Prostate gland (tissue), 2 donors: ENCODE measurements around the gene SLC44A5. TPM values are rescaled to one million over a fixed set of nuclear protein-coding genes. Genes with fewer than 3 reads are reported as not detected.

Experiments
- DNase-seq: peaks from one replicate; pipeline ENCODE4 v3.0.0-alpha.2; 2019; ENCODE audit warnings: low spot score
- H3K27ac ChIP-seq, 2 donors: fragments of 200-600 bp; sonication (generic); 2 replicates each; pipeline ENCODE4 v1.5.1; 2017 to 2019
- H3K27me3 ChIP-seq: fragments of 200-600 bp; sonication (generic); replicated peaks from 2 replicates; pipeline ENCODE4 v1.5.1; 2019; ENCODE audit not compliant: insufficient read depth
- H3K36me3 ChIP-seq, 2 donors: fragments of 200-600 bp; sonication (generic); 1 replicate in 1 of 2; 2 replicates in 1 of 2; pipeline versions ENCODE4 v1.5.1 to v1.8.1; 2017 to 2019
- H3K4me1 ChIP-seq: fragments of 200-600 bp; sonication (generic); replicated peaks from 2 replicates; pipeline ENCODE4 v1.5.1; 2019
- H3K4me3 ChIP-seq, 2 donors: fragments of 200-600 bp; sonication (generic); 2 replicates each; pipeline ENCODE4 v1.5.1; 2017 to 2019
- H3K9me3 ChIP-seq: fragments of 200-600 bp; sonication (generic); 2 replicates; pipeline ENCODE4 v1.5.1; 2017
- POLR2A ChIP-seq: fragments of 450-650 bp; IDR thresholded peaks from one replicate; pipeline ENCODE4 v1.6.1; 2016; ENCODE audit warnings: antibody characterized with exemption, mild to moderate bottlenecking
- POLR2AphosphoS5 ChIP-seq: sonication (generic); formaldehyde crosslinking; IDR thresholded peaks from one replicate; pipeline ENCODE4 v1.6.1; 2017; ENCODE audit warnings: antibody characterized with exemption
- WGBS: methylation state at CpG from one replicate; pipeline ENCODE4 v1.1.5; 2018; 5-methylcytosine and 5-hydroxymethylcytosine counted together
- intact Hi-C: fragments of 100-400 bp; cut with DNase I; formaldehyde crosslinking; loops from one replicate; pipeline ENCODE4 v1.14.2; 2022
- total RNA-seq, 2 donors: library from RNA; depleted of rRNA; stranded (reverse); fragments of >200 nt; gene quantifications; one replicate each; pipeline ENCODE4 v1.1.0, GENCODE V29; 2016
- TF ChIP-seq, protein P1 (sequence below), 4 experiments: fragments of 200-600 bp in 2 of 4; fragments of 450-650 bp in 2 of 4; sonication (generic) in 2 of 4; IDR thresholded peaks; 1 replicate in 3 of 4; 2 replicates in 1 of 4; pipeline ENCODE4 v1.5.1; 2016 to 2019; ENCODE audit warnings: antibody characterized with exemption in 4 of 4, mild to moderate bottlenecking in 2 of 4, moderate library complexity in 2 of 4

Gene SLC44A5
- total RNA-seq, 2 donors from 2014 or later = 0.57 to 3.3 TPM

DNA sequence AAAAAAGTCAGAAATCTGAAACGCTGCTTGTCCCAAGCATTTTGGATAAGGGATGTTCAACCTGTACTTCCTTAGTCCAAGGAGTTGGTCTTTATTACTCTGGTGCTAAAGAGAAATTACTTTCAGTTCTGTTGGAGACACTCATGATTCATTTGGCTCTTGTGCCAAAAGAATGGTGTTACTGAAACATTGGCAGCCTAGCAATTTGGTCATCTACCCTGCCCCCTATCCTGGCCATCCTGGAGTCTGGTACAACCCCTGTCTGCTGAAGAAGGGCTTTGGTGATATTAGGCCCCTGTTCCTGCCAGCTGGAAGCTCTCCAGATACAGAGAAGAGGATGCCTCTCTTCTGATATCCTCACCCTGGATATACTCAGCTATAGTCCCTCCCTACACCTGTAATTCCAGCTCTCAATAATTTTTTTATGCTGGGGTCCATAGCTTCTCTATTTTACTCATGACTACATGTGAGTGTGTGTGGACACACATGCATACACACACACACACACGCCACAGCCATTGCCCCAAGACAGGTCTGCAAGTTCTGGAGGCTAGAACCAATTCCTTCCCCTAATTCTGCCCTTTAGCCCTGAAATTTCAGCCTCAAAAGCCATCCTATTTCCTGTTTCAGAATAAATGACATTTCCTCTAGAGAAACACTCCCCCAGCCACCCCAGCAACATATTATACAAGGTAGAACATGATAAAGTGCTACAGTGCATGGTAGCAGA is 436.7 kb downstream of the SLC44A5 start:
- Histone ChIP-seq H3K27ac (no peak overlapping the region), H3K4me1 (no peaks in the 10 kb centered on the region), H3K36me3 (no peaks in the 10 kb centered on the region), H3K9me3 (no peaks in the 10 kb centered on the region), H3K27me3 (no peaks in the 10 kb centered on the region), H3K4me3 (no peak overlapping the region)
- TF ChIP-seq, protein P1, sequence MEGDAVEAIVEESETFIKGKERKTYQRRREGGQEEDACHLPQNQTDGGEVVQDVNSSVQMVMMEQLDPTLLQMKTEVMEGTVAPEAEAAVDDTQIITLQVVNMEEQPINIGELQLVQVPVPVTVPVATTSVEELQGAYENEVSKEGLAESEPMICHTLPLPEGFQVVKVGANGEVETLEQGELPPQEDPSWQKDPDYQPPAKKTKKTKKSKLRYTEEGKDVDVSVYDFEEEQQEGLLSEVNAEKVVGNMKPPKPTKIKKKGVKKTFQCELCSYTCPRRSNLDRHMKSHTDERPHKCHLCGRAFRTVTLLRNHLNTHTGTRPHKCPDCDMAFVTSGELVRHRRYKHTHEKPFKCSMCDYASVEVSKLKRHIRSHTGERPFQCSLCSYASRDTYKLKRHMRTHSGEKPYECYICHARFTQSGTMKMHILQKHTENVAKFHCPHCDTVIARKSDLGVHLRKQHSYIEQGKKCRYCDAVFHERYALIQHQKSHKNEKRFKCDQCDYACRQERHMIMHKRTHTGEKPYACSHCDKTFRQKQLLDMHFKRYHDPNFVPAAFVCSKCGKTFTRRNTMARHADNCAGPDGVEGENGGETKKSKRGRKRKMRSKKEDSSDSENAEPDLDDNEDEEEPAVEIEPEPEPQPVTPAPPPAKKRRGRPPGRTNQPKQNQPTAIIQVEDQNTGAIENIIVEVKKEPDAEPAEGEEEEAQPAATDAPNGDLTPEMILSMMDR (IDR thresholded peaks at IDR 0.05) = no peak
- no peak for TF ChIP-seq POLR2A
- no peak for TF ChIP-seq POLR2AphosphoS5
- no peak for DNase-seq
- intact Hi-C loops = no loop called here
- 89% methylated on average over 2 of the region's 2 CpGs for WGBS

- TF ChIP-seq POLR2AphosphoS5 = no peak
- TF ChIP-seq, protein P1 (IDR thresholded peaks at IDR 0.05) = no peak
- no peak for TF ChIP-seq POLR2A
- no peak for DNase-seq
- Histone ChIP-seq H3K27me3 (no peaks in the 10 kb centered on the region), H3K4me3 (no peak overlapping the region), H3K36me3 (no peaks in the 10 kb centered on the region), H3K27ac (no peak overlapping the region), H3K4me1 (no peaks in the 10 kb centered on the region), H3K9me3 (no peaks in the 10 kb centered on the region)
- WGBS = 34% methylated on average over 1 of the region's 1 CpG
- intact Hi-C loops = no loop called here
Measured at GRCh38 chr1:75172556-75172955, 438.4 kb downstream of the SLC44A5 start.

DNA sequence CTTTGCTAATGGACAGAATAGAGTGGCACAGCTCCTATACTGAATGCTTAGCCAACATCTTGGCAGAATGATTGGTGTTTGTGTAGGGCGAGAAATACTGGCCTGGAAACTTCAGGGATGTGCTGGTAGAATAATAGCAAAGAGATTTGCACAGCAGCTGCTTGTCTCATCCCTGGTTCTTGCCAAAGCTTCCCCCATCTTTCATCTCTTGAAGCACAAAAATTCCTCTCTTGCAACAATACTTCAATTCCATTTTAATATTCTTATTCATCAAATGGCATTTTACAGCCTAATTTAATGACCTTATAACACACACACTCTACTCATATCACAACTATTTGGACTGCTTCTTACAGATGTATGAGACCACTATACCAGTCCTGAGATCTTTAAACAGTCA is 439.0 kb downstream of the SLC44A5 start:
- Histone ChIP-seq H3K27me3 (no peaks in the 10 kb centered on the region), H3K4me1 (no peaks in the 10 kb centered on the region), H3K4me3 (no peak overlapping the region), H3K9me3 (no peaks in the 10 kb centered on the region), H3K36me3 (no peaks in the 10 kb centered on the region), H3K27ac (no peak overlapping the region)
- intact Hi-C loops = no loop called here
- TF ChIP-seq POLR2AphosphoS5 (no peak), POLR2A (no peak)
- TF ChIP-seq, protein P1 (IDR thresholded peaks at IDR 0.05) = no peak
- WGBS = 69% methylated on average over 1 of the region's 1 CpG
- DNase-seq = no peak

DNA sequence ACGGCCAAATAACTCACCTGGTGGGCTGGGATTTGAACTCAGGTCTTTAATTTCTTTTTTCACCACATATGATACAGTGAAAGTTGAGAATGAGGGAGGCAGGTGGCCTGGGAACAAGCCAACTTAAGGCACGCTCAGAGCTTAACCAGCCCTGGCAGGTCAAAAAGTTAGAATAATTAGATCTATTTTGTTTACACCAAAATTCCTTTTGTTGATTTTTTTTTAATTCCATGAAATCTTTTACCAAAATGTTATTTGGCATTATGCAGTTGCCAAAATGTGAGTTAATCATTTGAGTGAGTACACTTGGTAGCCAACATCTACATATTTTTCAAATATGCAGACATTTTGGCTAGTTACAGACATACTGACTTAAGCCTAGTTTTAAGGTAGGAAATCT is 439.9 kb downstream of the SLC44A5 start:
- Histone ChIP-seq H3K4me1 (no peaks in the 10 kb centered on the region), H3K27ac (no peak overlapping the region), H3K4me3 (no peak overlapping the region), H3K9me3 (no peaks in the 10 kb centered on the region), H3K36me3 (no peaks in the 10 kb centered on the region), H3K27me3 (no peaks in the 10 kb centered on the region)
- no peak for DNase-seq
- WGBS = 57% methylated on average over 2 of the region's 2 CpGs
- intact Hi-C loops = no loop called here
- TF ChIP-seq POLR2A (no peak), POLR2AphosphoS5 (no peak)

DNA sequence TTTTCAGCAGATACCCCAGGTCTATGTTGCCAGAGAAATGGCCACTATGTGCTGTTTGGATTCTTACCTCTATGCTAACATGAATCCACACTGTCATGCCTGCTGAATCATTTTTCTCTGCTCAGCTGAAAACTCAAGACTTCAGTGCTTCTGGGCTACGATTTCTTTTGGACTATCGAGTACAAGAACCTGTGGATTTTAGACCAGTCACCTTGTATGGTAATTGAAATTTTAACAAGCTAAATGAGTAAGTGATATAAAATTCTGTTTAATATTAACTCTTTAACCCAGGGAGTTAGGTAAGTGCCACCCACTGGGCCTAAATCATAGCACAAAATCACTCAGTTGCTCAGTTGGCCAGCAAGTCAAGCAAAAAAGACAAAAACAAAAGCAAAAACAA is 440.9 kb downstream of the SLC44A5 start:
- Histone ChIP-seq H3K4me1 (no peaks in the 10 kb centered on the region), H3K9me3 (no peaks in the 10 kb centered on the region), H3K27ac (no peak overlapping the region), H3K4me3 (no peak overlapping the region), H3K27me3 (no peaks in the 10 kb centered on the region), H3K36me3 (no peaks in the 10 kb centered on the region)
- DNase-seq = no peak
- 91% methylated on average over 2 of the region's 2 CpGs for WGBS
- intact Hi-C loops = no loop called here
- TF ChIP-seq POLR2A (no peak), POLR2AphosphoS5 (no peak)

GRCh38 chr1:75166821-75167220 is 444.1 kb downstream of the SLC44A5 start:
- Histone ChIP-seq H3K4me1 (no peaks in the 10 kb centered on the region), H3K27me3 (no peaks in the 10 kb centered on the region), H3K9me3 (no peaks in the 10 kb centered on the region), H3K27ac (no peak overlapping the region), H3K4me3 (no peak overlapping the region), H3K36me3 (no peaks in the 10 kb centered on the region)
- intact Hi-C loops = no loop called here
- WGBS = 83% methylated on average over 4 of the region's 4 CpGs
- no peak for DNase-seq
- TF ChIP-seq, protein P1 (IDR thresholded peaks at IDR 0.05) = no peak
- TF ChIP-seq POLR2AphosphoS5 = no peak
- no peak for TF ChIP-seq POLR2A
